ENCODE data around the gene PSD2.

DNA sequence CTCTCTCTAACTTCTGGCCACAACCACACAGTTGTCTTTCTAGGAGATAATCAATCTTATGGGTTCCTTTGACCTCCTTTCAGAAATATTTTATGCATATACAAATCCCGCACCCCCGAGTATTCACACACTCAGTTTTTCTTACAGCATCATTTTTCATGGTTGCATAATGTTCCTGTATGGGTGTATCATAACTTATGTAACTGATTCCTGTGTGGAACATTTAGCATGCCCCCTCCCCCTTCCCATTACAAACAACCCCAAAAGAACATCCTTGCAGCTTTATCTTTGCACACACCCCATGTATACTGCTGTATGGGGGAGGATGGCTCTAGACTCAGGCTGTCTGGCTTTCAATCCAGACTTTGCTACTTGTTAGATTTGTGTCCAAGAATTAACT is 93.8 kb downstream of the PSD2 start:
- TF ChIP-seq ZNF274 (IDR thresholded peaks at IDR 0.05; ENCODE audit: insufficient read depth, insufficient read length) (no peak), TCF12 (IDR thresholded peaks at IDR 0.05; ENCODE audit: low read depth, low read length) (no peak), ZBED1 (IDR thresholded peaks at IDR 0.05; ENCODE audit: borderline replicate concordance) (no peak), POLR2A (IDR thresholded peaks at IDR 0.05; ENCODE audit: low read depth, low read length) (no peak)
- TF ChIP-seq, protein P1, sequence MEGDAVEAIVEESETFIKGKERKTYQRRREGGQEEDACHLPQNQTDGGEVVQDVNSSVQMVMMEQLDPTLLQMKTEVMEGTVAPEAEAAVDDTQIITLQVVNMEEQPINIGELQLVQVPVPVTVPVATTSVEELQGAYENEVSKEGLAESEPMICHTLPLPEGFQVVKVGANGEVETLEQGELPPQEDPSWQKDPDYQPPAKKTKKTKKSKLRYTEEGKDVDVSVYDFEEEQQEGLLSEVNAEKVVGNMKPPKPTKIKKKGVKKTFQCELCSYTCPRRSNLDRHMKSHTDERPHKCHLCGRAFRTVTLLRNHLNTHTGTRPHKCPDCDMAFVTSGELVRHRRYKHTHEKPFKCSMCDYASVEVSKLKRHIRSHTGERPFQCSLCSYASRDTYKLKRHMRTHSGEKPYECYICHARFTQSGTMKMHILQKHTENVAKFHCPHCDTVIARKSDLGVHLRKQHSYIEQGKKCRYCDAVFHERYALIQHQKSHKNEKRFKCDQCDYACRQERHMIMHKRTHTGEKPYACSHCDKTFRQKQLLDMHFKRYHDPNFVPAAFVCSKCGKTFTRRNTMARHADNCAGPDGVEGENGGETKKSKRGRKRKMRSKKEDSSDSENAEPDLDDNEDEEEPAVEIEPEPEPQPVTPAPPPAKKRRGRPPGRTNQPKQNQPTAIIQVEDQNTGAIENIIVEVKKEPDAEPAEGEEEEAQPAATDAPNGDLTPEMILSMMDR (IDR thresholded peaks at IDR 0.05 in 2 of 3, conservative IDR thresholded peaks at IDR 0.05 in 1 of 3; ENCODE audit: control insufficient read depth in 2 of 3, extremely low read depth in 1 of 3, insufficient read depth in 1 of 3, low read depth in 3 of 3, low read length in 3 of 3): no peak
- TF ChIP-seq, protein P2, sequence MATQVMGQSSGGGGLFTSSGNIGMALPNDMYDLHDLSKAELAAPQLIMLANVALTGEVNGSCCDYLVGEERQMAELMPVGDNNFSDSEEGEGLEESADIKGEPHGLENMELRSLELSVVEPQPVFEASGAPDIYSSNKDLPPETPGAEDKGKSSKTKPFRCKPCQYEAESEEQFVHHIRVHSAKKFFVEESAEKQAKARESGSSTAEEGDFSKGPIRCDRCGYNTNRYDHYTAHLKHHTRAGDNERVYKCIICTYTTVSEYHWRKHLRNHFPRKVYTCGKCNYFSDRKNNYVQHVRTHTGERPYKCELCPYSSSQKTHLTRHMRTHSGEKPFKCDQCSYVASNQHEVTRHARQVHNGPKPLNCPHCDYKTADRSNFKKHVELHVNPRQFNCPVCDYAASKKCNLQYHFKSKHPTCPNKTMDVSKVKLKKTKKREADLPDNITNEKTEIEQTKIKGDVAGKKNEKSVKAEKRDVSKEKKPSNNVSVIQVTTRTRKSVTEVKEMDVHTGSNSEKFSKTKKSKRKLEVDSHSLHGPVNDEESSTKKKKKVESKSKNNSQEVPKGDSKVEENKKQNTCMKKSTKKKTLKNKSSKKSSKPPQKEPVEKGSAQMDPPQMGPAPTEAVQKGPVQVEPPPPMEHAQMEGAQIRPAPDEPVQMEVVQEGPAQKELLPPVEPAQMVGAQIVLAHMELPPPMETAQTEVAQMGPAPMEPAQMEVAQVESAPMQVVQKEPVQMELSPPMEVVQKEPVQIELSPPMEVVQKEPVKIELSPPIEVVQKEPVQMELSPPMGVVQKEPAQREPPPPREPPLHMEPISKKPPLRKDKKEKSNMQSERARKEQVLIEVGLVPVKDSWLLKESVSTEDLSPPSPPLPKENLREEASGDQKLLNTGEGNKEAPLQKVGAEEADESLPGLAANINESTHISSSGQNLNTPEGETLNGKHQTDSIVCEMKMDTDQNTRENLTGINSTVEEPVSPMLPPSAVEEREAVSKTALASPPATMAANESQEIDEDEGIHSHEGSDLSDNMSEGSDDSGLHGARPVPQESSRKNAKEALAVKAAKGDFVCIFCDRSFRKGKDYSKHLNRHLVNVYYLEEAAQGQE (IDR thresholded peaks at IDR 0.05; ENCODE audit: low read depth, low read length): no peak

All from GM12878 (cell line).